GM18519 (cell line): ENCODE data around the gene PTP4A2.
"Not testable (repeated sequence)": the region's sequence is repeated elsewhere in the genome, so short reads cannot be mapped to it uniquely, and the experiment has no call there.

ENCODE experiments used
- ATAC-seq: cut with Tn5 transposase; IDR thresholded peaks from one replicate; pipeline ENCODE4 v1.9.1; 2021; ENCODE audit warnings: mild to moderate bottlenecking, moderate library complexity; ENCODE audit not compliant: unreplicated experiment, low FRiP score

The PTP4A2 gene

GRCh38 chr1:31926252-31926651 is 11.9 kb downstream of the PTP4A2 start:
- no peak for ATAC-seq

GRCh38 chr1:31925824-31926223 is 12.3 kb downstream of the PTP4A2 start:
- ATAC-seq = not testable (repeated sequence)

- ATAC-seq = no peak
Measured at GRCh38 chr1:31924839-31925238, 13.3 kb downstream of the PTP4A2 start.

- no peak for ATAC-seq
Measured at GRCh38 chr1:31923901-31924535, 14.2 kb downstream of the PTP4A2 start.

GRCh38 chr1:31920956-31921355 is 17.2 kb downstream of the PTP4A2 start:
- ATAC-seq = no peak

GRCh38 chr1:31919591-31919990 is 18.6 kb downstream of the PTP4A2 start:
- ATAC-seq = no peak

GRCh38 chr1:31915438-31915837 is 22.7 kb downstream of the PTP4A2 start:
- no peak for ATAC-seq

- ATAC-seq = no peak
Measured at GRCh38 chr1:31913968-31914367, 24.2 kb downstream of the PTP4A2 start.

- ATAC-seq = no peak
Measured at GRCh38 chr1:31912839-31913239, 25.3 kb downstream of the PTP4A2 start.

- no peak for ATAC-seq
Measured at GRCh38 chr1:31911994-31912780, 26.0 kb downstream of the PTP4A2 start.

- no peak for ATAC-seq
Measured at GRCh38 chr1:31910933-31911332, 27.2 kb downstream of the PTP4A2 start.

- ATAC-seq = no peak
Measured at GRCh38 chr1:31909691-31910090, 28.5 kb downstream of the PTP4A2 start.

GRCh38 chr1:31906557-31906956 is 31.6 kb downstream of the PTP4A2 start:
- ATAC-seq = no peak

GRCh38 chr1:31905681-31906080 is 32.5 kb downstream of the PTP4A2 start:
- ATAC-seq = no peak

GRCh38 chr1:31905093-31905509 is 33.1 kb downstream of the PTP4A2 start:
- ATAC-seq = no peak

- no peak for ATAC-seq
Measured at GRCh38 chr1:31904339-31905092, 33.7 kb downstream of the PTP4A2 start.

GRCh38 chr1:31902510-31902860 is 35.7 kb downstream of the PTP4A2 start:
- no peak for ATAC-seq

- no peak for ATAC-seq
Measured at GRCh38 chr1:31901838-31902509, 36.2 kb downstream of the PTP4A2 start.

- no peak for ATAC-seq
Measured at GRCh38 chr1:31900790-31901189, 37.4 kb downstream of the PTP4A2 start.

- no peak for ATAC-seq
Measured at GRCh38 chr1:31897526-31898100, 40.6 kb downstream of the PTP4A2 start.
